K562 (cell line): Measurements from ENCODE around the gene LY6G5B. TPM values are rescaled to one million over a fixed set of nuclear protein-coding genes. Genes with fewer than 3 reads are reported as not detected.

ENCODE experiments used
- ATF1 ChIP-seq, 2 experiments: fragments of 450-650 bp in 1 of 2; IDR thresholded peaks; 2 replicates each; pipeline ENCODE4 v1.6.1; 2016; ENCODE audit warnings: missing compliant biosample characterization in 1 of 2, missing genetic modification characterization in 1 of 2
- GATA2 ChIP-seq: sonication (generic); formaldehyde crosslinking; IDR thresholded peaks from 2 replicates; pipeline ENCODE4 v1.4.0; 2020; ENCODE audit warnings: mild to moderate bottlenecking, missing genetic modification reagents
- L3MBTL2 ChIP-seq: fragments of 450-650 bp; IDR thresholded peaks from 2 replicates; pipeline ENCODE4 v1.6.1; 2016; ENCODE audit warnings: mild to moderate bottlenecking, moderate library complexity
- PHB2 ChIP-seq: fragments of 450-650 bp; IDR thresholded peaks from 2 replicates; pipeline ENCODE4 v1.6.1; 2017; ENCODE audit warnings: low read depth
- RFX5 ChIP-seq: IDR thresholded peaks from 2 replicates; pipeline ENCODE4 v1.6.1; 2011; ENCODE audit warnings: low read depth, mild to moderate bottlenecking, improper control_type of control experiment, low read length
- SMAD1 ChIP-seq: fragments of 150-350 bp; IDR thresholded peaks from 2 replicates; pipeline ENCODE4 v1.6.1; 2014; ENCODE audit warnings: low read length, low read depth; ENCODE audit not compliant: partially characterized antibody
- SRSF9 ChIP-seq: fragments of 200-400 bp; formaldehyde crosslinking; IDR thresholded peaks from 2 replicates; pipeline ENCODE4 v1.6.1; 2017; ENCODE audit warnings: low read depth, low read length, borderline replicate concordance
- U2AF2 ChIP-seq: fragments of 200-400 bp; formaldehyde crosslinking; optimal IDR thresholded peaks from 2 replicates; pipeline ENCODE3; 2017; ENCODE audit warnings: low read depth, mild to moderate bottlenecking, low read length
- ZNF561 ChIP-seq: fragments of 450-650 bp; formaldehyde crosslinking; conservative IDR thresholded peaks from 2 replicates; pipeline ENCODE4 v1.4.0; 2020; ENCODE audit warnings: mild to moderate bottlenecking, moderate library complexity
- polyA plus RNA-seq, 8 experiments: library from polyadenylated mRNA; depleted of rRNA in 4 of 8; stranded (reverse) in 5 of 8; unstranded in 3 of 8; fragments of >200 nt; fragmentation: Nextera tagmentation in 2 of 8; fragmentation: Illumina TruSeq in 1 of 8; extraction: Ambion mirVana in 2 of 8; extraction: Trizol in 1 of 8; gene quantifications; 2 replicates each; pipeline versions ENCODE4 v1.2.1 to v1.2.3, GENCODE V29; 2011 to 2014; ENCODE audit warnings: inconsistent platforms in 1 of 8, missing spikeins in 1 of 8
- total RNA-seq, 7 experiments: library from RNA; depleted of rRNA in 6 of 7; stranded (reverse); fragments of >200 nt in 6 of 7; fragmentation: Illumina TruSeq in 2 of 7; extraction: Trizol in 2 of 7; gene quantifications; 2 replicates each; pipeline versions ENCODE4 v1.2.1 to v1.2.3, GENCODE V29; 2011 to 2021; ENCODE audit warnings: low replicate concordance in 1 of 7
- TF ChIP-seq, protein P1 (sequence below): fragments of 250-450 bp; sonication (Bioruptor Pico); IDR thresholded peaks from 2 replicates; pipeline ENCODE4 v1.8.0; 2021; ENCODE audit warnings: mild to moderate bottlenecking, moderate library complexity
- TF ChIP-seq, protein P2 (sequence below): fragments of 450-650 bp; IDR thresholded peaks from 2 replicates; pipeline ENCODE4 v1.6.1; 2016
- TF ChIP-seq, protein P3 (sequence below): fragments of 450-650 bp; IDR thresholded peaks from 2 replicates; pipeline ENCODE4 v1.6.1; 2017; ENCODE audit warnings: antibody characterized with exemption, mild to moderate bottlenecking
- TF ChIP-seq, protein P4 (sequence below): fragments of 200-800 bp; sonication (Bioruptor generic); IDR thresholded peaks from 2 replicates; pipeline ENCODE4 v1.6.1; 2016; ENCODE audit warnings: missing genetic modification characterization, missing compliant biosample characterization
- TF ChIP-seq, protein P5 (sequence below): IDR thresholded peaks from 3 replicates; pipeline ENCODE4 v1.6.1; 2011; ENCODE audit warnings: borderline replicate concordance, mild to moderate bottlenecking; ENCODE audit not compliant: insufficient read length, insufficient read depth

The LY6G5B gene
- total and polyA plus RNA-seq, 9 of the 15 experiments (the other 6 are each of a cell fraction or from before 2014, with no cell fraction given): 6.0 to 27.0 (median 7.5) TPM

DNA sequence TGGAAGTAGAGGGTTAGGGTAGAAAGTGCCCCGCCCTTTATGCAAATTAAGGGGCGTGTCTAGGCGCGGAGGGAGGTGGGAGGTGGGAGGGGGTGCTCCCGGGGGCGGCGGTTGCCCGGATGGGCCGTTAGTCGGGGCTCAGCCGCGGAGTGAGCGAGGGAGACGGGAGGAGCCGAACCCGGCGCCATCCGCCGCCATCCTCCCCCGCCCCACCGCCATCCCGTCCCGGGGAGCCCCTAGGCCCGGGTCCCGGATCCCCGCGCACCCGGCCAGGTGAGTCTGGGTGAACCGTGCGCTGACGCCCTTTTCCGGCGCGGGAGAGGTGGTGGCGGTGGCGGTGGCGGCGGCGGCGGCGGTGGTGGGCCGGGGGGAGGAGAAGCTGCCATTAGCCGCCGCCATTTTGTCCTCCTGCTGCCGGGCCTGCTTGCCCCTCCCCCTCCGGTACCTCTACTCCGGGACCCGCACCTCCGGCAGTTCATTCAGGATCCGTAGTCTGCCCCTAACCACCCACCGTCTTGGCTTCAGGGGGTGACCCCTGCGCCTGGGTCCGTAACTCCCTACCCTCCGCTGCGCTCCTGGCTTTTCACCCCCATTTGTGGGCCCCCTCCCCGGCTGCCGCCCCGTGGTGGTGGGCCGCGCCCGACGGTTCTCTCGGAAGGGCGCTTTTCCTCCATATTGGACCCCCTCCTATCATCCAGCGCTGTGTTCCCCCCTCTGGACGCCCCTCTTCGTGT lies 49.0 kb upstream of the LY6G5B start, which contains the start of gene PRRC2A (continued):
- TF ChIP-seq, protein P1, sequence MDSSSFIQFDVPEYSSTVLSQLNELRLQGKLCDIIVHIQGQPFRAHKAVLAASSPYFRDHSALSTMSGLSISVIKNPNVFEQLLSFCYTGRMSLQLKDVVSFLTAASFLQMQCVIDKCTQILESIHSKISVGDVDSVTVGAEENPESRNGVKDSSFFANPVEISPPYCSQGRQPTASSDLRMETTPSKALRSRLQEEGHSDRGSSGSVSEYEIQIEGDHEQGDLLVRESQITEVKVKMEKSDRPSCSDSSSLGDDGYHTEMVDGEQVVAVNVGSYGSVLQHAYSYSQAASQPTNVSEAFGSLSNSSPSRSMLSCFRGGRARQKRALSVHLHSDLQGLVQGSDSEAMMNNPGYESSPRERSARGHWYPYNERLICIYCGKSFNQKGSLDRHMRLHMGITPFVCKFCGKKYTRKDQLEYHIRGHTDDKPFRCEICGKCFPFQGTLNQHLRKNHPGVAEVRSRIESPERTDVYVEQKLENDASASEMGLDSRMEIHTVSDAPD (CRISPR knock-in tag): no peak
- TF ChIP-seq, protein P2, sequence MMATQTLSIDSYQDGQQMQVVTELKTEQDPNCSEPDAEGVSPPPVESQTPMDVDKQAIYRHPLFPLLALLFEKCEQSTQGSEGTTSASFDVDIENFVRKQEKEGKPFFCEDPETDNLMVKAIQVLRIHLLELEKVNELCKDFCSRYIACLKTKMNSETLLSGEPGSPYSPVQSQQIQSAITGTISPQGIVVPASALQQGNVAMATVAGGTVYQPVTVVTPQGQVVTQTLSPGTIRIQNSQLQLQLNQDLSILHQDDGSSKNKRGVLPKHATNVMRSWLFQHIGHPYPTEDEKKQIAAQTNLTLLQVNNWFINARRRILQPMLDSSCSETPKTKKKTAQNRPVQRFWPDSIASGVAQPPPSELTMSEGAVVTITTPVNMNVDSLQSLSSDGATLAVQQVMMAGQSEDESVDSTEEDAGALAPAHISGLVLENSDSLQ: no peak
- TF ChIP-seq ATF1 (CRISPR knock-in tag; IDR thresholded peaks at IDR 0.05): no peak
- TF ChIP-seq ATF1 (tag; IDR thresholded peaks at IDR 0.05): no peak
- TF ChIP-seq GATA2 (CRISPR knock-in tag): no peak
- TF ChIP-seq, protein P3, sequence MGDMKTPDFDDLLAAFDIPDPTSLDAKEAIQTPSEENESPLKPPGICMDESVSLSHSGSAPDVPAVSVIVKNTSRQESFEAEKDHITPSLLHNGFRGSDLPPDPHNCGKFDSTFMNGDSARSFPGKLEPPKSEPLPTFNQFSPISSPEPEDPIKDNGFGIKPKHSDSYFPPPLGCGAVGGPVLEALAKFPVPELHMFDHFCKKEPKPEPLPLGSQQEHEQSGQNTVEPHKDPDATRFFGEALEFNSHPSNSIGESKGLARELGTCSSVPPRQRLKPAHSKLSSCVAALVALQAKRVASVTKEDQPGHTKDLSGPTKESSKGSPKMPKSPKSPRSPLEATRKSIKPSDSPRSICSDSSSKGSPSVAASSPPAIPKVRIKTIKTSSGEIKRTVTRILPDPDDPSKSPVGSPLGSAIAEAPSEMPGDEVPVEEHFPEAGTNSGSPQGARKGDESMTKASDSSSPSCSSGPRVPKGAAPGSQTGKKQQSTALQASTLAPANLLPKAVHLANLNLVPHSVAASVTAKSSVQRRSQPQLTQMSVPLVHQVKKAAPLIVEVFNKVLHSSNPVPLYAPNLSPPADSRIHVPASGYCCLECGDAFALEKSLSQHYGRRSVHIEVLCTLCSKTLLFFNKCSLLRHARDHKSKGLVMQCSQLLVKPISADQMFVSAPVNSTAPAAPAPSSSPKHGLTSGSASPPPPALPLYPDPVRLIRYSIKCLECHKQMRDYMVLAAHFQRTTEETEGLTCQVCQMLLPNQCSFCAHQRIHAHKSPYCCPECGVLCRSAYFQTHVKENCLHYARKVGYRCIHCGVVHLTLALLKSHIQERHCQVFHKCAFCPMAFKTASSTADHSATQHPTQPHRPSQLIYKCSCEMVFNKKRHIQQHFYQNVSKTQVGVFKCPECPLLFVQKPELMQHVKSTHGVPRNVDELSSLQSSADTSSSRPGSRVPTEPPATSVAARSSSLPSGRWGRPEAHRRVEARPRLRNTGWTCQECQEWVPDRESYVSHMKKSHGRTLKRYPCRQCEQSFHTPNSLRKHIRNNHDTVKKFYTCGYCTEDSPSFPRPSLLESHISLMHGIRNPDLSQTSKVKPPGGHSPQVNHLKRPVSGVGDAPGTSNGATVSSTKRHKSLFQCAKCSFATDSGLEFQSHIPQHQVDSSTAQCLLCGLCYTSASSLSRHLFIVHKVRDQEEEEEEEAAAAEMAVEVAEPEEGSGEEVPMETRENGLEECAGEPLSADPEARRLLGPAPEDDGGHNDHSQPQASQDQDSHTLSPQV: no peak
- TF ChIP-seq, protein P4, sequence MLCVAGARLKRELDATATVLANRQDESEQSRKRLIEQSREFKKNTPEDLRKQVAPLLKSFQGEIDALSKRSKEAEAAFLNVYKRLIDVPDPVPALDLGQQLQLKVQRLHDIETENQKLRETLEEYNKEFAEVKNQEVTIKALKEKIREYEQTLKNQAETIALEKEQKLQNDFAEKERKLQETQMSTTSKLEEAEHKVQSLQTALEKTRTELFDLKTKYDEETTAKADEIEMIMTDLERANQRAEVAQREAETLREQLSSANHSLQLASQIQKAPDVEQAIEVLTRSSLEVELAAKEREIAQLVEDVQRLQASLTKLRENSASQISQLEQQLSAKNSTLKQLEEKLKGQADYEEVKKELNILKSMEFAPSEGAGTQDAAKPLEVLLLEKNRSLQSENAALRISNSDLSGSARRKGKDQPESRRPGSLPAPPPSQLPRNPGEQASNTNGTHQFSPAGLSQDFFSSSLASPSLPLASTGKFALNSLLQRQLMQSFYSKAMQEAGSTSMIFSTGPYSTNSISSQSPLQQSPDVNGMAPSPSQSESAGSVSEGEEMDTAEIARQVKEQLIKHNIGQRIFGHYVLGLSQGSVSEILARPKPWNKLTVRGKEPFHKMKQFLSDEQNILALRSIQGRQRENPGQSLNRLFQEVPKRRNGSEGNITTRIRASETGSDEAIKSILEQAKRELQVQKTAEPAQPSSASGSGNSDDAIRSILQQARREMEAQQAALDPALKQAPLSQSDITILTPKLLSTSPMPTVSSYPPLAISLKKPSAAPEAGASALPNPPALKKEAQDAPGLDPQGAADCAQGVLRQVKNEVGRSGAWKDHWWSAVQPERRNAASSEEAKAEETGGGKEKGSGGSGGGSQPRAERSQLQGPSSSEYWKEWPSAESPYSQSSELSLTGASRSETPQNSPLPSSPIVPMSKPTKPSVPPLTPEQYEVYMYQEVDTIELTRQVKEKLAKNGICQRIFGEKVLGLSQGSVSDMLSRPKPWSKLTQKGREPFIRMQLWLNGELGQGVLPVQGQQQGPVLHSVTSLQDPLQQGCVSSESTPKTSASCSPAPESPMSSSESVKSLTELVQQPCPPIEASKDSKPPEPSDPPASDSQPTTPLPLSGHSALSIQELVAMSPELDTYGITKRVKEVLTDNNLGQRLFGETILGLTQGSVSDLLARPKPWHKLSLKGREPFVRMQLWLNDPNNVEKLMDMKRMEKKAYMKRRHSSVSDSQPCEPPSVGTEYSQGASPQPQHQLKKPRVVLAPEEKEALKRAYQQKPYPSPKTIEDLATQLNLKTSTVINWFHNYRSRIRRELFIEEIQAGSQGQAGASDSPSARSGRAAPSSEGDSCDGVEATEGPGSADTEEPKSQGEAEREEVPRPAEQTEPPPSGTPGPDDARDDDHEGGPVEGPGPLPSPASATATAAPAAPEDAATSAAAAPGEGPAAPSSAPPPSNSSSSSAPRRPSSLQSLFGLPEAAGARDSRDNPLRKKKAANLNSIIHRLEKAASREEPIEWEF (CRISPR knock-in tag): no peak
- no peak for TF ChIP-seq PHB2
- no peak for TF ChIP-seq U2AF2
- no peak for TF ChIP-seq RFX5
- no peak for TF ChIP-seq ZNF561 (CRISPR knock-in tag)
- TF ChIP-seq, protein P5, sequence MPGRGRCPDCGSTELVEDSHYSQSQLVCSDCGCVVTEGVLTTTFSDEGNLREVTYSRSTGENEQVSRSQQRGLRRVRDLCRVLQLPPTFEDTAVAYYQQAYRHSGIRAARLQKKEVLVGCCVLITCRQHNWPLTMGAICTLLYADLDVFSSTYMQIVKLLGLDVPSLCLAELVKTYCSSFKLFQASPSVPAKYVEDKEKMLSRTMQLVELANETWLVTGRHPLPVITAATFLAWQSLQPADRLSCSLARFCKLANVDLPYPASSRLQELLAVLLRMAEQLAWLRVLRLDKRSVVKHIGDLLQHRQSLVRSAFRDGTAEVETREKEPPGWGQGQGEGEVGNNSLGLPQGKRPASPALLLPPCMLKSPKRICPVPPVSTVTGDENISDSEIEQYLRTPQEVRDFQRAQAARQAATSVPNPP: no peak
- TF ChIP-seq L3MBTL2: no peak
- TF ChIP-seq SRSF9: no peak
- peak; percentile 47 for TF ChIP-seq SMAD1
